Fibroblast of lung (primary cell): Measurements from ENCODE around the gene LRRC52. TPM values are rescaled to one million over a fixed set of nuclear protein-coding genes. Genes with fewer than 3 reads are reported as not detected.

Experiments
- DNase-seq, 2 donors: peaks; one replicate each; pipeline versions ENCODE4 v3.0.0 to v3.0.0-alpha.2; 2010; ENCODE audit warnings: low read depth in 2 of 2
- H2AFZ ChIP-seq: 2 replicates; pipeline ENCODE4 v1.5.1; 2012; ENCODE audit warnings: low read length, control low read depth, inconsistent platforms
- H3K27ac ChIP-seq: 2 replicates; pipeline ENCODE4 v1.5.1; 2011; ENCODE audit warnings: low read length, control low read depth; ENCODE audit not compliant: insufficient read depth
- H3K27me3 ChIP-seq: 2 replicates; pipeline ENCODE4 v1.5.1; 2011; ENCODE audit warnings: mild to moderate bottlenecking, low read length; ENCODE audit not compliant: control insufficient read depth, insufficient read depth
- H3K36me3 ChIP-seq: 2 replicates; pipeline ENCODE4 v1.5.1; 2011; ENCODE audit warnings: low read length; ENCODE audit not compliant: control insufficient read depth, insufficient read depth
- H3K4me1 ChIP-seq: 2 replicates; pipeline ENCODE4 v1.5.1; 2011; ENCODE audit warnings: low read length; ENCODE audit not compliant: control insufficient read depth, insufficient read depth; ENCODE audit errors: extremely low read depth
- H3K4me2 ChIP-seq: 2 replicates; pipeline ENCODE4 v1.5.1; 2011; ENCODE audit warnings: low read length, control low read depth; ENCODE audit not compliant: insufficient read depth; ENCODE audit errors: extremely low read depth
- H3K4me3 ChIP-seq, 4 experiments: fragments of 200-600 bp in 1 of 4; sonication (generic) in 1 of 4; replicated peaks in 1 of 4; 2 replicates each; pipeline ENCODE4 v1.5.1; 2011 to 2016; ENCODE audit warnings: low read length in 4 of 4, low read depth in 3 of 4, mild to moderate bottlenecking in 3 of 4, control low read depth in 2 of 4, inconsistent platforms in 1 of 4, mixed read lengths in 1 of 4; ENCODE audit not compliant: insufficient read depth in 1 of 4; ENCODE audit errors: control extremely low read depth in 1 of 4
- H3K79me2 ChIP-seq: 2 replicates; pipeline ENCODE4 v1.5.1; 2012; ENCODE audit warnings: mild to moderate bottlenecking, low read length, inconsistent platforms; ENCODE audit not compliant: control insufficient read depth, insufficient read depth
- H3K9ac ChIP-seq: 2 replicates; pipeline ENCODE4 v1.5.1; 2011; ENCODE audit warnings: mild to moderate bottlenecking, low read length, control low read depth; ENCODE audit not compliant: insufficient read depth
- H3K9me3 ChIP-seq: 2 replicates; pipeline ENCODE4 v1.5.1; 2012; ENCODE audit warnings: low read depth, low read length; ENCODE audit not compliant: control insufficient read depth, insufficient read depth
- H4K20me1 ChIP-seq: 2 replicates; pipeline ENCODE4 v1.5.1; 2011; ENCODE audit warnings: low read length; ENCODE audit not compliant: control insufficient read depth, insufficient read depth; ENCODE audit errors: extremely low read depth
- EZH2 ChIP-seq: IDR thresholded peaks from 2 replicates; pipeline ENCODE4 v1.5.1; 2012; ENCODE audit warnings: low read length, control low read depth, mild to moderate bottlenecking; ENCODE audit errors: missing control alignments
- polyA plus RNA-seq, 2 donors: library from polyadenylated mRNA; depleted of rRNA in 1 of 2; stranded (reverse) in 1 of 2; unstranded in 1 of 2; fragments of >200 nt; gene quantifications; 2 replicates each; pipeline ENCODE4 v1.2.1, GENCODE V29; 2011 to 2012; ENCODE audit warnings: missing spikeins in 1 of 2
- total RNA-seq: library from RNA; depleted of rRNA; stranded (reverse); fragments of >200 nt; gene quantifications from 2 replicates; pipeline ENCODE4 v1.2.1, GENCODE V29; 2014
- TF ChIP-seq, protein P1 (sequence below), 2 donors: IDR thresholded peaks in 1 of 2; conservative IDR thresholded peaks in 1 of 2; 1 replicate in 1 of 2; 2 replicates in 1 of 2; pipeline ENCODE4 v1.5.1; 2011 to 2012; ENCODE audit warnings: low read length in 2 of 2, control low read depth in 1 of 2, inconsistent platforms in 1 of 2, low read depth in 1 of 2, mild to moderate bottlenecking in 1 of 2

Gene LRRC52
- total and polyA plus RNA-seq, 2 donors (not counting 1 experiment from before 2014, with no cell fraction given), result not detected

DNA sequence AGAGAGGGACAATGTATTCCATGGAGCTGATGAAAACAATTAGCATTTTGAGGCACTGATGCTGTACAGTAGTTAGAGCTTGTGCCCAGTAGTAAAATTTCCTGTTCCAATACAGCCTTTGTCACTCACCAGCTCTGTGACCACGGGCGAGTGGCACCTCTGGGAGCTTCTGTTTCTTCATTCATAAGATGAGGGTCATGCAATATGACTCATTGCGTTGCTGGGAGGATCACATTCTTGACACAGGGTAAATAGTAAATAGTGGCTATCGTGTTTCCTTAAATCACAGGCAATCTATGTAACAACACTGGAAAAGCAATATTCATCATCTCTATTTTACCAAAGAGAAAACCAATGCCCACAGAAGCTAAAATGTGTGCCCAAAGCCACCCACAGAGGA, 4.5 kb upstream of the LRRC52 start:
- H3K4me2 ChIP-seq, result no peak overlapping the region
- no peak overlapping the region for H3K9ac ChIP-seq
- no peak overlapping the region for H3K4me3 ChIP-seq
- H3K4me1 ChIP-seq, result no peaks in the 10 kb centered on the region
- no peaks in the 10 kb centered on the region for H3K9me3 ChIP-seq
- H3K36me3 ChIP-seq, result no peaks in the 10 kb centered on the region
- no peaks in the 10 kb centered on the region for H3K27me3 ChIP-seq
- H4K20me1 ChIP-seq, result no peaks in the 10 kb centered on the region
- H3K79me2 ChIP-seq, result no peaks in the 10 kb centered on the region
- no peak overlapping the region for H2AFZ ChIP-seq
- H3K27ac ChIP-seq, result no peak overlapping the region
- no peak for TF ChIP-seq EZH2
- no peak for DNase-seq

DNA sequence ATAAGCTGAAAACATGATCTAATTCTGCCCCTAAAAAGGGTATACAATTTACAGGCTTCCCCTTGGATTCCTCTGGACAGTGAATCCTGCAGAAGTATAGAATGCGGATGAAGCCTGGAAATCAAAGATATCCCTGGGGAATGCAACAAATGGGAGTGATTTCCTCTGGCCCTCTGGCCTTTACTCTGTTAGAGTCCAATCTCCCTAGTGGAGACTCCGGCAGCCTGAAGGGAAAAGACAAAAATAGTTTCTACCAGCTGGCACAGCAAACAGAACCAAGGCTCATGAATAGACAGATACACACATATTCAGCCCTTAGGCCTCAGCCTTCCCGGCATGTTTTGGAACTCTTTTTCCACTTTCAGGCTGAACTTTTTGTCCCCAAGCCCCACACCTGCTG, 3.9 kb upstream of the LRRC52 start:
- Histone ChIP-seq H3K27ac (no peak overlapping the region), H3K36me3 (no peaks in the 10 kb centered on the region), H3K4me3 (no peak overlapping the region), H4K20me1 (no peaks in the 10 kb centered on the region), H3K9ac (no peak overlapping the region), H2AFZ (no peak overlapping the region), H3K79me2 (no peaks in the 10 kb centered on the region), H3K9me3 (no peaks in the 10 kb centered on the region), H3K4me2 (no peak overlapping the region), H3K27me3 (no peaks in the 10 kb centered on the region), H3K4me1 (no peaks in the 10 kb centered on the region)
- no peak for DNase-seq
- TF ChIP-seq EZH2, result no peak
- TF ChIP-seq, protein P1, sequence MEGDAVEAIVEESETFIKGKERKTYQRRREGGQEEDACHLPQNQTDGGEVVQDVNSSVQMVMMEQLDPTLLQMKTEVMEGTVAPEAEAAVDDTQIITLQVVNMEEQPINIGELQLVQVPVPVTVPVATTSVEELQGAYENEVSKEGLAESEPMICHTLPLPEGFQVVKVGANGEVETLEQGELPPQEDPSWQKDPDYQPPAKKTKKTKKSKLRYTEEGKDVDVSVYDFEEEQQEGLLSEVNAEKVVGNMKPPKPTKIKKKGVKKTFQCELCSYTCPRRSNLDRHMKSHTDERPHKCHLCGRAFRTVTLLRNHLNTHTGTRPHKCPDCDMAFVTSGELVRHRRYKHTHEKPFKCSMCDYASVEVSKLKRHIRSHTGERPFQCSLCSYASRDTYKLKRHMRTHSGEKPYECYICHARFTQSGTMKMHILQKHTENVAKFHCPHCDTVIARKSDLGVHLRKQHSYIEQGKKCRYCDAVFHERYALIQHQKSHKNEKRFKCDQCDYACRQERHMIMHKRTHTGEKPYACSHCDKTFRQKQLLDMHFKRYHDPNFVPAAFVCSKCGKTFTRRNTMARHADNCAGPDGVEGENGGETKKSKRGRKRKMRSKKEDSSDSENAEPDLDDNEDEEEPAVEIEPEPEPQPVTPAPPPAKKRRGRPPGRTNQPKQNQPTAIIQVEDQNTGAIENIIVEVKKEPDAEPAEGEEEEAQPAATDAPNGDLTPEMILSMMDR (conservative IDR thresholded peaks at IDR 0.05 in 1 of 2, IDR thresholded peaks at IDR 0.05 in 1 of 2; ENCODE audit: low read depth in 1 of 2, low read length in 2 of 2), result no peak

DNA sequence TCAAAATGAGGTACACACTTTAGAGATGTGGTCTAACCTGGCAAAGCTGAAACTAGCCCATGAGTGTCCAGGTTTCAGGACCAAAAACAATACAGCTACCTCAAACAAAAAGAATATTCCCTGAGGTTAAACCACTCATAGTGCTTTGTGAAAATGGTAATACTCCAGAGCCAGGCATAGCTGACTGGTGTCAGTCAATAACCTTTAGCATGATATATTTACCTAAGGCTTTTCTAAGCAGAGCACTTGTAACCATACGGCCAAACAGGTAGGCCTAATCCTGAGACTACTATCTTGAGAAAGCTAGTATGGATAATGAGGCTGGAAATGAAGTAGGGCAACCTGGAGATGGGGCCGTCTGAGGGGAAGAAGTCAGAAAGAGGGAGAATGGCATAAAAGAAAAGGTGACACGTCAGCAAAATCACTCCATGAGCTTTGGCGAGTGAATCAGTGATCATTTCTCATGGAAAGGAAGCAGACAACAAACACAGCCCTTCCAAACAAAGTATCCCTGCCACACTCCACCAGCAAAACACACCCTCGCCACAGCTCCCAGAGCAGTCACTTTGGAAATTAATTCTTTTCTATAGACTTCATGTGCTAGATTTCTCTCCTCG, 1.7 kb upstream of the LRRC52 start:
- DNase-seq, result no peak
- H3K79me2 ChIP-seq, result no peaks in the 10 kb centered on the region
- H3K36me3 ChIP-seq, result no peaks in the 10 kb centered on the region
- no peak overlapping the region for H3K4me3 ChIP-seq
- no peaks in the 10 kb centered on the region for H3K9me3 ChIP-seq
- no peaks in the 10 kb centered on the region for H3K4me1 ChIP-seq
- no peaks in the 10 kb centered on the region for H3K27me3 ChIP-seq
- H3K9ac ChIP-seq, result no peak overlapping the region
- TF ChIP-seq, protein P1 (conservative IDR thresholded peaks at IDR 0.05 in 1 of 2, IDR thresholded peaks at IDR 0.05 in 1 of 2; ENCODE audit: low read depth in 1 of 2, low read length in 2 of 2), result no peak
- TF ChIP-seq EZH2, result no peak
- no peak overlapping the region for H2AFZ ChIP-seq
- no peak overlapping the region for H3K4me2 ChIP-seq
- no peak overlapping the region for H3K27ac ChIP-seq
- H4K20me1 ChIP-seq, result no peaks in the 10 kb centered on the region
